IPS DF 6.9 (cell line): Measurements from ENCODE around the gene PLK5.
"Not testable (repeated sequence)": the region's sequence is repeated elsewhere in the genome, so short reads cannot be mapped to it uniquely, and the experiment has no call there.

Experiments
- DNase-seq: peaks from one replicate; pipeline ENCODE4 v3.0.0-alpha.2; 2013; ENCODE audit warnings: low read depth, low spot score
- H3K27ac ChIP-seq: one replicate; pipeline ENCODE4 v1.5.1; 2013; ENCODE audit warnings: low read length, control low read depth
- H3K27me3 ChIP-seq: 2 replicates; pipeline ENCODE4 v1.6.1; 2013; ENCODE audit warnings: mild to moderate bottlenecking, low read length; ENCODE audit not compliant: control insufficient read depth, insufficient read depth
- H3K36me3 ChIP-seq: 2 replicates; pipeline ENCODE4 v1.6.1; 2013; ENCODE audit warnings: low read length; ENCODE audit not compliant: control insufficient read depth, insufficient read depth
- H3K4me1 ChIP-seq: 2 replicates; pipeline ENCODE4 v1.6.1; 2013; ENCODE audit warnings: low read length; ENCODE audit not compliant: control insufficient read depth, insufficient read depth
- H3K4me3 ChIP-seq: 2 replicates; pipeline ENCODE4 v1.5.1; 2013; ENCODE audit warnings: mild to moderate bottlenecking, low read length
- H3K9me3 ChIP-seq: 2 replicates; pipeline ENCODE4 v1.6.1; 2013; ENCODE audit warnings: low read length, inconsistent platforms; ENCODE audit not compliant: control insufficient read depth, insufficient read depth
- WGBS: extraction: QIAGEN DNeasy Blood & Tissue Kit; methylation state at CpG from one replicate; pipeline ENCODE4 v1.1.7; 2013; ENCODE audit warnings: mixed read lengths, missing lambda C conversion rate; ENCODE audit not compliant: insufficient read length, insufficient coverage; 5-methylcytosine and 5-hydroxymethylcytosine counted together

The PLK5 gene

GRCh38 chr19:1527650-1528309 is 3.9 kb downstream of the PLK5 start:
- Histone ChIP-seq H3K9me3 (no peaks in the 10 kb centered on the region), H3K4me3 (no peak overlapping the region), H3K27me3 (peaks cover 14% of the 10 kb centered on the region), H3K27ac (no peak overlapping the region), H3K4me1 (no peaks in the 10 kb centered on the region), H3K36me3 (no peaks in the 10 kb centered on the region)
- WGBS, result no CpG with 5 or more reads among the region's 27 CpGs
- DNase-seq, result no peak

- H3K9me3 ChIP-seq, result no peaks in the 10 kb centered on the region
- no peaks in the 10 kb centered on the region for H3K36me3 ChIP-seq
- DNase-seq, result no peak
- no peak overlapping the region for H3K4me3 ChIP-seq
- peaks cover 9% of the 10 kb centered on the region for H3K27me3 ChIP-seq
- no peak overlapping the region for H3K27ac ChIP-seq
- whole genome bisulfite sequencing, result no CpG with 5 or more reads among the region's 23 CpGs
- H3K4me1 ChIP-seq, result no peaks in the 10 kb centered on the region
These were observed 4.9 kb downstream of the PLK5 start for GRCh38 chr19:1528596-1529429.

- Histone ChIP-seq H3K36me3 (no peaks in the 10 kb centered on the region), H3K9me3 (no peaks in the 10 kb centered on the region), H3K27ac (no peak overlapping the region), H3K4me1 (no peaks in the 10 kb centered on the region), H3K27me3 (peaks cover 7% of the 10 kb centered on the region), H3K4me3 (no peak overlapping the region)
- DNase-seq, result no peak
- WGBS, result no CpG with 5 or more reads among the region's 16 CpGs
These were observed 5.5 kb downstream of the PLK5 start for GRCh38 chr19:1529430-1529816.

- not testable (repeated sequence) for H3K4me1 ChIP-seq, H3K4me3 ChIP-seq, H3K36me3 ChIP-seq, DNase-seq, H3K9me3 ChIP-seq, H3K27ac ChIP-seq, H3K27me3 ChIP-seq
- WGBS, result no CpG with 5 or more reads among the region's 11 CpGs
These were observed 7.0 kb downstream of the PLK5 start for GRCh38 chr19:1530856-1531255.

GRCh38 chr19:1531587-1531986 is 7.7 kb downstream of the PLK5 start:
- Histone ChIP-seq H3K4me1 (no peaks in the 10 kb centered on the region), H3K4me3 (no peak overlapping the region), H3K36me3 (no peaks in the 10 kb centered on the region), H3K9me3 (no peaks in the 10 kb centered on the region), H3K27me3 (no peaks in the 10 kb centered on the region; the same call in 1 of the 2 replicates), H3K27ac (no peak overlapping the region)
- WGBS, result no CpG with 5 or more reads among the region's 11 CpGs
- DNase-seq, result no peak

- Histone ChIP-seq H3K9me3 (no peaks in the 10 kb centered on the region), H3K4me3 (no peak overlapping the region), H3K27me3 (no peaks in the 10 kb centered on the region; the same call in 1 of the 2 replicates), H3K4me1 (no peaks in the 10 kb centered on the region), H3K36me3 (no peaks in the 10 kb centered on the region), H3K27ac (no peak overlapping the region)
- WGBS, result no CpG with 5 or more reads among the region's 9 CpGs
- DNase-seq, result no peak
These were observed 8.1 kb downstream of the PLK5 start for GRCh38 chr19:1532003-1532402.

GRCh38 chr19:1533510-1534150 is 9.8 kb downstream of the PLK5 start:
- WGBS, result no CpG with 5 or more reads among the region's 23 CpGs
- no peak overlapping the region for H3K27ac ChIP-seq
- no peaks in the 10 kb centered on the region for H3K36me3 ChIP-seq
- no peaks in the 10 kb centered on the region for H3K9me3 ChIP-seq
- H3K27me3 ChIP-seq, result no peaks in the 10 kb centered on the region; the same call in 1 of the 2 replicates
- no peaks in the 10 kb centered on the region for H3K4me1 ChIP-seq
- no peak for DNase-seq
- no peak overlapping the region; the same call in 1 of the 2 replicates for H3K4me3 ChIP-seq

- Histone ChIP-seq H3K9me3 (no peaks in the 10 kb centered on the region), H3K27me3 (no peaks in the 10 kb centered on the region; the same call in 1 of the 2 replicates), H3K27ac (no peak overlapping the region), H3K4me1 (no peaks in the 10 kb centered on the region), H3K36me3 (no peaks in the 10 kb centered on the region), H3K4me3 (no peak overlapping the region)
- WGBS, result no CpG with 5 or more reads among the region's 14 CpGs
- no peak for DNase-seq
These were observed 11.1 kb downstream of the PLK5 start for GRCh38 chr19:1534972-1535371.

- H3K27me3 ChIP-seq, H3K4me3 ChIP-seq, H3K27ac ChIP-seq, H3K36me3 ChIP-seq, H3K9me3 ChIP-seq, H3K4me1 ChIP-seq, DNase-seq: not testable (repeated sequence)
- no CpG with 5 or more reads among the region's 7 CpGs for WGBS
These were observed 11.8 kb downstream of the PLK5 start for GRCh38 chr19:1535699-1536098.

- no peak overlapping the region for H3K27ac ChIP-seq
- H3K4me1 ChIP-seq, result no peaks in the 10 kb centered on the region
- WGBS, result no CpG with 5 or more reads among the region's 15 CpGs
- no peak for DNase-seq
- no peaks in the 10 kb centered on the region for H3K9me3 ChIP-seq
- H3K4me3 ChIP-seq, result no peak overlapping the region
- H3K36me3 ChIP-seq, result no peaks in the 10 kb centered on the region
- no peaks in the 10 kb centered on the region for H3K27me3 ChIP-seq
These were observed 15.1 kb downstream of the PLK5 start for GRCh38 chr19:1538978-1539377.
